ENCODE results near the gene P2RX6. TPM values are rescaled to one million over a fixed set of nuclear protein-coding genes. Genes with fewer than 3 reads are reported as not detected.

The P2RX6 gene
- total RNA-seq, 1 experiment from 2014 or later: 0.46 TPM

GRCh38 chr22:21029486-21030025 is 14.6 kb downstream of the P2RX6 start:
- Histone ChIP-seq H3K4me3 (ENCODE audit: low read depth in 2 of 2, low read length in 2 of 2) (no peak overlapping the region), H3K9me3 (ENCODE audit: control insufficient read depth, insufficient read depth, low read depth, low read length) (no peaks in the 10 kb centered on the region), H3K27me3 (ENCODE audit: control insufficient read depth, insufficient read depth, low read length) (no peaks in the 10 kb centered on the region), H3K4me1 (ENCODE audit: control insufficient read depth, insufficient read depth, low read length) (no peaks in the 10 kb centered on the region), H3K27ac (ENCODE audit: low read length) (no peak overlapping the region), H3K36me3 (ENCODE audit: control insufficient read depth, insufficient read depth, low read length) (no peaks in the 10 kb centered on the region)
- ChIA-PET POLR2A (no interaction called here), CTCF (no interaction called here)
- DNase-seq (ENCODE audit: low read depth, low spot score): no peak
- BruUV-seq (replicated peaks): no TSS peak
- ATAC-seq: no peak
- intact Hi-C loops (cut with micrococcal nuclease; ENCODE audit: unreplicated experiment) (no loop called here), in situ Hi-C loops (cut with HindIII; ENCODE audit: low pct_unique_long_range_greater_than_20kb, low sequenced_read_pairs) (no loop called here)
- TF ChIP-seq TCF7L2 (IDR thresholded peaks at IDR 0.05; ENCODE audit: low read depth, low read length): no peak
- no peak for TF ChIP-seq REST (IDR thresholded peaks at IDR 0.05; ENCODE audit: insufficient read depth in 1 of 2, low read depth in 2 of 2, low read length in 1 of 2)
- no peak for TF ChIP-seq POLR2AphosphoS5 (IDR thresholded peaks at IDR 0.05; ENCODE audit: low read depth, low read length)
- no peak for TF ChIP-seq SIN3A (IDR thresholded peaks at IDR 0.05; ENCODE audit: borderline replicate concordance, insufficient read depth, low read depth, low read length)
- TF ChIP-seq CTCF (IDR thresholded peaks at IDR 0.05): no peak

GRCh38 chr22:21030032-21030431 is 15.1 kb downstream of the P2RX6 start:
- DNase-seq (ENCODE audit: low read depth, low spot score): no peak
- TF ChIP-seq SIN3A (IDR thresholded peaks at IDR 0.05; ENCODE audit: borderline replicate concordance, insufficient read depth, low read depth, low read length) (no peak), TCF7L2 (IDR thresholded peaks at IDR 0.05; ENCODE audit: low read depth, low read length) (no peak), CTCF (IDR thresholded peaks at IDR 0.05) (no peak), REST (IDR thresholded peaks at IDR 0.05; ENCODE audit: insufficient read depth in 1 of 2, low read depth in 2 of 2, low read length in 1 of 2) (no peak), POLR2AphosphoS5 (IDR thresholded peaks at IDR 0.05; ENCODE audit: low read depth, low read length) (no peak)
- BruUV-seq (replicated peaks): no TSS peak

More at GRCh38 chr22:21030032-21030431, 15.1 kb downstream of the P2RX6 start:
- H3K9me3 ChIP-seq (ENCODE audit: control insufficient read depth, insufficient read depth, low read depth, low read length): no peaks in the 10 kb centered on the region
- ChIA-PET CTCF (no interaction called here), POLR2A (no interaction called here)
- intact Hi-C loops (cut with micrococcal nuclease; ENCODE audit: unreplicated experiment) (no loop called here), in situ Hi-C loops (cut with HindIII; ENCODE audit: low pct_unique_long_range_greater_than_20kb, low sequenced_read_pairs) (no loop called here)
- no peaks in the 10 kb centered on the region for H3K36me3 ChIP-seq (ENCODE audit: control insufficient read depth, insufficient read depth, low read length)
- no peaks in the 10 kb centered on the region for H3K4me1 ChIP-seq (ENCODE audit: control insufficient read depth, insufficient read depth, low read length)
- no peaks in the 10 kb centered on the region for H3K27me3 ChIP-seq (ENCODE audit: control insufficient read depth, insufficient read depth, low read length)
- ATAC-seq: no peak
- no peak overlapping the region for H3K4me3 ChIP-seq (ENCODE audit: low read depth in 2 of 2, low read length in 2 of 2)
- no peak overlapping the region for H3K27ac ChIP-seq (ENCODE audit: low read length)

Measured in Panc1 (cell line).